ENCODE data around the gene ALG10B.

ALG10B gene

DNA sequence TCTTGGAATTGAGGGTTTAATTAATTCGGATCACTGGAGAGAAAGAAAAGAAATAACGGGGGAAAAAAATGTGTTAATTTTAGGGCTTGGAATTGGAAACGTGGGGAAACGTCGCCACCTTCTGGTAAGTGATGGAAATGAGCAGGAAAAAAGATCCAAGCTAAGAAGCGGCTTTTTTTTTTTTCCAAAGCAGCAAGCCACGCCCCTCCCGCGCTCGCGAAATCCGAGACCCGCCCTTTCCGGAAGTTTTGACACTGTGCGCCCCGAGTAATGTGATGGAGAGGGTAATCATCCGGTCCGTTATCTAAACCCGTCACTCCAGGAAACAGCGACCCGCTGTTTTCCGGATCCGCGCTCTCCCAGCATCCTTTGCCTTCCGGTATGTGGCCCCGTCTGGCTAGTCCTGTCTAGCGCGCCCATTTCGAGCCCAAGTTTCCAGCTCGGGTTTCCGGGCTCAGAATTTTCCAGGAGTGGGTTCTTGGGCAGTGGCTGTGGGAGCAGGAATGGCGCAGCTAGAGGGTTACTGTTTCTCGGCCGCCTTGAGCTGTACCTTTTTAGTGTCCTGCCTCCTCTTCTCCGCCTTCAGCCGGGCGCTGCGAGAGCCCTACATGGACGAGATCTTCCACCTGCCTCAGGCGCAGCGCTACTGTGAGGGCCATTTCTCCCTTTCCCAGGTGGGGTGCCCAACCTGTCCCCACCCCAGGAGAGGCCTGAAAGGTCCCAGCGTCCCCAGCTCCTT is at the start of gene ALG10B (continued):
- TF ChIP-seq, protein P1, sequence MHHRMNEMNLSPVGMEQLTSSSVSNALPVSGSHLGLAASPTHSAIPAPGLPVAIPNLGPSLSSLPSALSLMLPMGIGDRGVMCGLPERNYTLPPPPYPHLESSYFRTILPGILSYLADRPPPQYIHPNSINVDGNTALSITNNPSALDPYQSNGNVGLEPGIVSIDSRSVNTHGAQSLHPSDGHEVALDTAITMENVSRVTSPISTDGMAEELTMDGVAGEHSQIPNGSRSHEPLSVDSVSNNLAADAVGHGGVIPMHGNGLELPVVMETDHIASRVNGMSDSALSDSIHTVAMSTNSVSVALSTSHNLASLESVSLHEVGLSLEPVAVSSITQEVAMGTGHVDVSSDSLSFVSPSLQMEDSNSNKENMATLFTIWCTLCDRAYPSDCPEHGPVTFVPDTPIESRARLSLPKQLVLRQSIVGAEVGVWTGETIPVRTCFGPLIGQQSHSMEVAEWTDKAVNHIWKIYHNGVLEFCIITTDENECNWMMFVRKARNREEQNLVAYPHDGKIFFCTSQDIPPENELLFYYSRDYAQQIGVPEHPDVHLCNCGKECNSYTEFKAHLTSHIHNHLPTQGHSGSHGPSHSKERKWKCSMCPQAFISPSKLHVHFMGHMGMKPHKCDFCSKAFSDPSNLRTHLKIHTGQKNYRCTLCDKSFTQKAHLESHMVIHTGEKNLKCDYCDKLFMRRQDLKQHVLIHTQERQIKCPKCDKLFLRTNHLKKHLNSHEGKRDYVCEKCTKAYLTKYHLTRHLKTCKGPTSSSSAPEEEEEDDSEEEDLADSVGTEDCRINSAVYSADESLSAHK (tag by site-specific recombination; IDR thresholded peaks at IDR 0.05) = no peak
- TF ChIP-seq ZNF473 (tag by site-specific recombination; IDR thresholded peaks at IDR 0.05) = no peak
- TF ChIP-seq, protein P2, sequence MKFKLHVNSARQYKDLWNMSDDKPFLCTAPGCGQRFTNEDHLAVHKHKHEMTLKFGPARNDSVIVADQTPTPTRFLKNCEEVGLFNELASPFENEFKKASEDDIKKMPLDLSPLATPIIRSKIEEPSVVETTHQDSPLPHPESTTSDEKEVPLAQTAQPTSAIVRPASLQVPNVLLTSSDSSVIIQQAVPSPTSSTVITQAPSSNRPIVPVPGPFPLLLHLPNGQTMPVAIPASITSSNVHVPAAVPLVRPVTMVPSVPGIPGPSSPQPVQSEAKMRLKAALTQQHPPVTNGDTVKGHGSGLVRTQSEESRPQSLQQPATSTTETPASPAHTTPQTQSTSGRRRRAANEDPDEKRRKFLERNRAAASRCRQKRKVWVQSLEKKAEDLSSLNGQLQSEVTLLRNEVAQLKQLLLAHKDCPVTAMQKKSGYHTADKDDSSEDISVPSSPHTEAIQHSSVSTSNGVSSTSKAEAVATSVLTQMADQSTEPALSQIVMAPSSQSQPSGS (tag by site-specific recombination; IDR thresholded peaks at IDR 0.05; ENCODE audit: low read depth) = no peak
- no peak for TF ChIP-seq GLI2 (tag by site-specific recombination; IDR thresholded peaks at IDR 0.05; ENCODE audit: borderline replicate concordance, low read depth)

GRCh38 chr12:38268612-38269011 is 48.0 kb upstream of the ALG10B start:
- Histone ChIP-seq H3K4me1 (ENCODE audit: control insufficient read depth, insufficient read depth, low read length) (no peaks in the 10 kb centered on the region), H3K36me3 (ENCODE audit: control insufficient read depth in 2 of 2, insufficient read depth in 1 of 2, low read length in 2 of 2) (no peaks in the 10 kb centered on the region), H3K9me3 (ENCODE audit: control insufficient read depth, insufficient read depth, low read depth, low read length) (no peaks in the 10 kb centered on the region), H3K4me3 (ENCODE audit: low read depth, low read length) (no peak overlapping the region), H3K27ac (ENCODE audit: extremely low read depth, low read depth, low read length) (no peak overlapping the region)
- ChIA-PET POLR2A (no interaction called here), CTCF (no interaction called here)
- TF ChIP-seq ZNF596 (tag by site-specific recombination; IDR thresholded peaks at IDR 0.05) (peak; percentile 93), GLI2 (tag by site-specific recombination; IDR thresholded peaks at IDR 0.05; ENCODE audit: borderline replicate concordance, low read depth) (no peak), ZNF530 (tag by site-specific recombination; IDR thresholded peaks at IDR 0.05; ENCODE audit: low read depth) (no peak), SCRT2 (tag by site-specific recombination; IDR thresholded peaks at IDR 0.05) (no peak), ZFP69B (tag by site-specific recombination; IDR thresholded peaks at IDR 0.05) (no peak), ZNF302 (tag by site-specific recombination; IDR thresholded peaks at IDR 0.05; ENCODE audit: low read depth) (no peak)
- TF ChIP-seq, protein P3, sequence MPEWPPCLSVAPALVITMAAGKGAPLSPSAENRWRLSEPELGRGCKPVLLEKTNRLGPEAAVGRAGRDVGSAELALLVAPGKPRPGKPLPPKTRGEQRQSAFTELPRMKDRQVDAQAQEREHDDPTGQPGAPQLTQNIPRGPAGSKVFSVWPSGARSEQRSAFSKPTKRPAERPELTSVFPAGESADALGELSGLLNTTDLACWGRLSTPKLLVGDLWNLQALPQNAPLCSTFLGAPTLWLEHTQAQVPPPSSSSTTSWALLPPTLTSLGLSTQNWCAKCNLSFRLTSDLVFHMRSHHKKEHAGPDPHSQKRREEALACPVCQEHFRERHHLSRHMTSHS (tag by site-specific recombination; IDR thresholded peaks at IDR 0.05) = no peak

DNA sequence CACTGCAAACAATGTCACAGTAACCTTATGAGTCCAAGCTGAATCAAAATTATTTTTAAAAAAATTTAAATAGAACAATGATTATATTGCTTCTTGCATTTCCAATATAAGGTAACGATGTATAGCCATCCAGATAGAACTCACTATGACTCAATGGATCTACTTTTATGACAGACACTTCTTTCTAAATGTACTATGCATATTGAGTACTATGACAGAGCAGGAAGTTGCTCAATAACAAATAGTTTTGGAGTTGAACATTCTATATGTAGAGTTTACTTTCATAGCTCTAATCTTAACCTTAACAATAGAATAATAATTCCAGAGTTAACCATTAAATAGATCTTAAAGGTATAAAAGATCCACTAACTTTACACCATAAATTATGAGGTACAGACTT is 46.7 kb upstream of the ALG10B start:
- CTCF ChIA-PET = no interaction called here
- TF ChIP-seq ZNF2 (tag by site-specific recombination; IDR thresholded peaks at IDR 0.05) = no peak
- TF ChIP-seq ZNF473 (tag by site-specific recombination; IDR thresholded peaks at IDR 0.05) = no peak
- no peak for TF ChIP-seq ZNF548 (tag by site-specific recombination; IDR thresholded peaks at IDR 0.05)
- TF ChIP-seq ZNF776 (tag by site-specific recombination; IDR thresholded peaks at IDR 0.05; ENCODE audit: borderline replicate concordance) = no peak
- TF ChIP-seq ZNF654 (tag by site-specific recombination; IDR thresholded peaks at IDR 0.05; ENCODE audit: low read depth) = no peak
- no peak for TF ChIP-seq ZNF221 (tag by site-specific recombination; IDR thresholded peaks at IDR 0.05; ENCODE audit: borderline replicate concordance)
- no peak for TF ChIP-seq ZNF311 (tag by site-specific recombination; IDR thresholded peaks at IDR 0.05; ENCODE audit: borderline replicate concordance)
- TF ChIP-seq ZNF266 (tag by site-specific recombination; IDR thresholded peaks at IDR 0.05; ENCODE audit: low read depth) = no peak
- no peak for TF ChIP-seq ZNF510 (tag by site-specific recombination; IDR thresholded peaks at IDR 0.05; ENCODE audit: insufficient replicate concordance)
- no peak for TF ChIP-seq ZNF837 (tag by site-specific recombination; IDR thresholded peaks at IDR 0.05)
- TF ChIP-seq ZNF76 (tag by site-specific recombination; IDR thresholded peaks at IDR 0.05; ENCODE audit: borderline replicate concordance, low read depth) = no peak
- no peak for TF ChIP-seq ZNF23 (tag by site-specific recombination; IDR thresholded peaks at IDR 0.05; ENCODE audit: borderline replicate concordance)
- TF ChIP-seq EGR2 (tag by site-specific recombination; IDR thresholded peaks at IDR 0.05; ENCODE audit: low read depth) = no peak
- no peak for TF ChIP-seq ZNF660 (tag by site-specific recombination; IDR thresholded peaks at IDR 0.05)
- no peak for TF ChIP-seq IKZF3 (tag by site-specific recombination; IDR thresholded peaks at IDR 0.05)
- TF ChIP-seq MEIS1 (CRISPR knock-in tag; IDR thresholded peaks at IDR 0.05; ENCODE audit: borderline replicate concordance) = no peak
- Histone ChIP-seq H3K4me1 (ENCODE audit: control insufficient read depth, insufficient read depth, low read length) (no peaks in the 10 kb centered on the region), H3K4me3 (ENCODE audit: low read depth, low read length) (no peak overlapping the region), H3K9me3 (ENCODE audit: control insufficient read depth, insufficient read depth, low read depth, low read length) (no peaks in the 10 kb centered on the region), H3K36me3 (ENCODE audit: control insufficient read depth in 2 of 2, insufficient read depth in 1 of 2, low read length in 2 of 2) (no peaks in the 10 kb centered on the region), H3K27ac (ENCODE audit: extremely low read depth, low read depth, low read length) (no peak overlapping the region)
- POLR2A ChIA-PET = no interaction called here
